Measurements from ENCODE around the gene CREB3L1.

The CREB3L1 gene

DNA sequence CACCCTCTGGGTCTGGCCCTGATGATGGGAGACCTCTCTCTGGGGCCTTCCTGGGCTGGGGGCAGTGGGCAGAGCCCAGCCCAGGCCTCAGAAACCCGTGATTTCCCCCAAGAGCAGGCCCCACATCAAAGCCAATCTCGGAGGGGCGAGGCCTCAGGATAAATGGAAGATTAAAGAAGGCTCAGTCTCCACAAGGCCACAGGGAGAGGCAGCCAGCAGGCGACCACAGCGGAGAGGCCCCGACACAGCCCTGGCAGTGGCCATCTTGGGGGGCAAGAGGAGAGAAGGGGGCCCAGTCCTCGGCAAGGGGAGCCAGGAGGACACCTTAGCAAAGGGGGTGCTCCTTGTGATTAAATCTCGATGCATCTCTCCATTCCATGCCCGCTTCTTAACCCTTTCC, 12.5 kb upstream of the CREB3L1 start:
- TF ChIP-seq, protein P1, sequence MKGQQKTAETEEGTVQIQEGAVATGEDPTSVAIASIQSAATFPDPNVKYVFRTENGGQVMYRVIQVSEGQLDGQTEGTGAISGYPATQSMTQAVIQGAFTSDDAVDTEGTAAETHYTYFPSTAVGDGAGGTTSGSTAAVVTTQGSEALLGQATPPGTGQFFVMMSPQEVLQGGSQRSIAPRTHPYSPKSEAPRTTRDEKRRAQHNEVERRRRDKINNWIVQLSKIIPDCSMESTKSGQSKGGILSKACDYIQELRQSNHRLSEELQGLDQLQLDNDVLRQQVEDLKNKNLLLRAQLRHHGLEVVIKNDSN (IDR thresholded peaks at IDR 0.05) = no peak
- TF ChIP-seq CREB1 (IDR thresholded peaks at IDR 0.05; ENCODE audit: low read depth) (no peak), NFIC (IDR thresholded peaks at IDR 0.05) (no peak), RAD21 (IDR thresholded peaks at IDR 0.05; ENCODE audit: low read depth) (no peak), TCF12 (IDR thresholded peaks at IDR 0.05; ENCODE audit: low read depth) (no peak), TEAD4 (IDR thresholded peaks at IDR 0.05) (no peak), YY1 (IDR thresholded peaks at IDR 0.05; ENCODE audit: low read depth) (no peak), REST (IDR thresholded peaks at IDR 0.05; ENCODE audit: low read depth) (no peak), EGR1 (IDR thresholded peaks at IDR 0.05) (no peak), CEBPB (IDR thresholded peaks at IDR 0.05) (no peak), ZBTB7A (IDR thresholded peaks at IDR 0.05; ENCODE audit: low read depth) (no peak)
- TF ChIP-seq, protein P2, sequence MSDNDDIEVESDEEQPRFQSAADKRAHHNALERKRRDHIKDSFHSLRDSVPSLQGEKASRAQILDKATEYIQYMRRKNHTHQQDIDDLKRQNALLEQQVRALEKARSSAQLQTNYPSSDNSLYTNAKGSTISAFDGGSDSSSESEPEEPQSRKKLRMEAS (IDR thresholded peaks at IDR 0.05) = no peak

GRCh38 chr11:46265764-46266163, 11.7 kb upstream of the CREB3L1 start:
- no peak for TF ChIP-seq EGR1 (IDR thresholded peaks at IDR 0.05)
- TF ChIP-seq ZBTB7A (IDR thresholded peaks at IDR 0.05; ENCODE audit: low read depth) = no peak
- no peak for TF ChIP-seq TAF1 (IDR thresholded peaks at IDR 0.05; ENCODE audit: low read depth)
- no peak for TF ChIP-seq EP300 (IDR thresholded peaks at IDR 0.05; ENCODE audit: borderline replicate concordance)
- no peak for TF ChIP-seq TEAD4 (IDR thresholded peaks at IDR 0.05)
- no peak for TF ChIP-seq FOXM1 (IDR thresholded peaks at IDR 0.05; ENCODE audit: borderline replicate concordance, low read depth)
- no peak for TF ChIP-seq CEBPB (IDR thresholded peaks at IDR 0.05)
- TF ChIP-seq, protein P2 (IDR thresholded peaks at IDR 0.05) = no peak
- TF ChIP-seq NFIC (IDR thresholded peaks at IDR 0.05) = no peak
- TF ChIP-seq RAD21 (IDR thresholded peaks at IDR 0.05; ENCODE audit: low read depth) = no peak
- TF ChIP-seq REST (IDR thresholded peaks at IDR 0.05; ENCODE audit: low read depth) = no peak
- TF ChIP-seq TCF12 (IDR thresholded peaks at IDR 0.05; ENCODE audit: low read depth) = no peak
- TF ChIP-seq, protein P1 (IDR thresholded peaks at IDR 0.05) = no peak

DNA sequence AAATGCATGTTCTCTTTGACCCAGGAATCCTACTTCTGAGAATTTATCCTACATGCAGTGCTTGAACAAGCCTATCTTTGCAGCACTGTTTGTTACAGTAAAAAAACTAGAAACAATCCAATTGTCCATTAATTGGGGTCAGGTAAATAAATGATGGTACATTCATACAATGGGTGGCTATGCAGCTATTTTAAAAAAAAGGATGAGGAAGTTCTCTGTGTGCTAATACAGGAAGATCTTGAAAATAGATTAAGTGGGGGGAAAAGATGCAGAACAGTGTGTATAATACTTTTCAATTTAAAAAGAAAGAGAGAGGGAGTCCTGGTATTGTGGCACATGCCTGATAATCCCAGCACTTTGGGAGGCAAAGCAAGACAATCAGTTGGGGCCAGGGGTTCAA, 9.5 kb upstream of the CREB3L1 start:
- TF ChIP-seq TAF1 (IDR thresholded peaks at IDR 0.05; ENCODE audit: low read depth) = no peak
- no peak for TF ChIP-seq YY1 (IDR thresholded peaks at IDR 0.05; ENCODE audit: low read depth)
- no peak for TF ChIP-seq CEBPB (IDR thresholded peaks at IDR 0.05)
- no peak for TF ChIP-seq TEAD4 (IDR thresholded peaks at IDR 0.05)
- TF ChIP-seq EGR1 (IDR thresholded peaks at IDR 0.05) = no peak
- no peak for TF ChIP-seq NFIC (IDR thresholded peaks at IDR 0.05)
- TF ChIP-seq CREB1 (IDR thresholded peaks at IDR 0.05; ENCODE audit: low read depth) = no peak
- no peak for TF ChIP-seq ZBTB7A (IDR thresholded peaks at IDR 0.05; ENCODE audit: low read depth)

DNA sequence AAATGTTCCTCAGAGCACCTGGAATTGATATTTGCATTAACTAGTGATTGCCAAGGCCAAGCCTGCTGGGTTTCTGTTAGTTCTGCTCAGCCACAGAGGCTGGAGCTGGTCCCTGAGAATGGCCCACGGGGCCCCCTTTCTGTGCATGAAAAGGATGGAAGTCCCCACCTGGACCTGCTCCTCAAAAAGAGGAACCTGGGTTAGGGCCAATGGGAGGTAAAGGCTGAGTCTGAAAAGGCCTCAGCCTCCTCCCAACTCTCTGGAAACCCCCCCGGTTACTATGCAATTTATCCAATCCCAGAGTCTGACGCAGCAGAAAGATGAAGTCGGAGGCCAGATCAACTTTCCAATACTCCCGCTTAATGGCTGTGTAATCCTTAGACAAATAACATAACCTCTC, 6.8 kb upstream of the CREB3L1 start:
- TF ChIP-seq EP300 (IDR thresholded peaks at IDR 0.05; ENCODE audit: borderline replicate concordance) (no peak), REST (IDR thresholded peaks at IDR 0.05; ENCODE audit: low read depth) (no peak), TCF12 (IDR thresholded peaks at IDR 0.05; ENCODE audit: low read depth) (no peak), CREB1 (IDR thresholded peaks at IDR 0.05; ENCODE audit: low read depth) (no peak), YY1 (IDR thresholded peaks at IDR 0.05; ENCODE audit: low read depth) (no peak), ZBTB7A (IDR thresholded peaks at IDR 0.05; ENCODE audit: low read depth) (no peak), TEAD4 (IDR thresholded peaks at IDR 0.05) (no peak), EGR1 (IDR thresholded peaks at IDR 0.05) (no peak), TAF1 (IDR thresholded peaks at IDR 0.05; ENCODE audit: low read depth) (no peak), NFIC (IDR thresholded peaks at IDR 0.05) (no peak), RAD21 (IDR thresholded peaks at IDR 0.05; ENCODE audit: low read depth) (no peak), FOXM1 (IDR thresholded peaks at IDR 0.05; ENCODE audit: borderline replicate concordance, low read depth) (no peak), CEBPB (IDR thresholded peaks at IDR 0.05) (no peak)
- TF ChIP-seq, protein P1 (IDR thresholded peaks at IDR 0.05) = no peak
- TF ChIP-seq, protein P2 (IDR thresholded peaks at IDR 0.05) = no peak
